Measurements from ENCODE around the gene NRL.
A peak's percentile ranks its signal among the peaks of the same experiment; 100 is the strongest.

NRL gene

DNA sequence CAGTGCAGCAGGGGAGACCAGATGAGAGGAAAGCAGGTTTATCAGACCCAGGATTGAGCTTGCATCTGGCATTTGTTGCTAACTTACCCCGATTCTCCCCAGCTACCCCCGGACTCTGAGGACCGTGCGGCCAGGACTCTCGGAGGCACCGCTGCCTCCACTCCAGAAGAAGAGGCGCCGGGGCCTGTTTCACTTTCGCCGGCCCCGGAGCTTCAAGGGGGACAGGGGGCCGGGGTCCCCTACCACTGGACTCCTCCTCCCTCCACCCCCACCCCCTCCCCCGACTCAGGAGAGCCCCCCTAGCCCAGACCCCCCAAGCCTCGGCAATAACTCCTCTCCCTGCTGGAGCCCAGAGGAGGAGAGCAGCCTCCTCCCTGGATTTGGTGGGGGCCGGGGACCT is 49.9 kb downstream of the NRL start:
- no peak for DNase-seq

DNA sequence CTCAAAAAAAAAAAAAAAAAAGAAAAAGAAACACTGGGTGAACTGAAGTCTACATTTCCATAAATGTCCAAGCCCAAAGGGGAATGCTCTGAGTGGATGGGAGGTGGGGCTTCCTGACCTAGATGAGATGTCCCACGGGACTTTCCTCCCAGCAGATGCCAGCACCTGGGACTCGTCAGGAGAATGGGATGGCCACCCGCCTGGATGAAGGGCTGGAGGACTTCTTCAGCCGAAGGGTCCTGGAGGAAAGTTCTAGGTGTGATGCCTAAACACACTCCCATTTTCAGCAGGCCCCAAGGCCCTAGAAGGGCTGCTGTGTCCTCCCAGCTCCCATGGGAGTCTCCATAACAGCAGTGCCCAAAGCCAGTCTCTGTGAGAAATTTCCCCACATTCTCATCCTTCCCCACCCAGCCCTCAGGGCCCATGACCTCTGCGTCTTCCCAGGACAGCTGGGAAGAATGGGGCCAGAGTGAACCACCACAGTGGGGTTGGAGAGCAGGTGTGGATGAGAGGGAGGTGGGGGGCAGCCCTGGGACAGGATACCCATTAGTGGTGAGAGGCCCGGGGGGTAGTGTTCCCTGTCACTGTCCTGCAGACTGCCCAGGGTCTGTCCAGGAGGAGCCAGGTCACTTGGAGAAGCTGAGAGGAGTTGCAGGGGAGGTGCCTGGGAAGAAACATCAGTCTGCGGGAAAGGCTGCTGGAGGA is 50.5 kb downstream of the NRL start:
- DNase-seq, result no peak

DNA sequence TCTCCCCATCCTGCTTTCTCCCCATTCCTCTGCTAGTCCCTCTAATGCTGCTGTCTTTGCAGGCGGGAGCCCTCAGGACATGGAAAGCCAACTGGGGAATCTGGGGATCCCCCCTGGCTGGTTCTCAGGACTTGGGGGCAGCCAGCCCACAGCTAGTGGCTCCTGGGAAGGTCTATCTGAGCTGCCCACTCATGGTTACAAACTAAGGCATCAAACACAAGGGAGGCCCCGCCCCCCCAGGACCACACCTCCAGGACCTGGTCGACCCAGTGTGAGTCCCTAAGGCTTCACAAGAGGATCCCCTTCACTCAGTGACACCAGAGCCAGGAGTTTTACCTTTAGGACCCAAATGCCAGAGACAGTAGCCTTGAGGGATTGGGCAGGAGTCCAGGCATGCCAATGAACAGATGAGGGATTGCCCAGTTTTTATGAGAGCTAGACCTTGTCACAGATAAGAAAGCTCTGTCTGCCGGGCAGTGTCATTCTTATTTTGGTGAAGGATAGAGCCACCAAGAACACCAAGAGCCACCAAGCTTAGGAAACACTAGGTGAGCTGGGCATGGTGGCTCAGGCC is 51.4 kb downstream of the NRL start:
- no peak for DNase-seq

DNA sequence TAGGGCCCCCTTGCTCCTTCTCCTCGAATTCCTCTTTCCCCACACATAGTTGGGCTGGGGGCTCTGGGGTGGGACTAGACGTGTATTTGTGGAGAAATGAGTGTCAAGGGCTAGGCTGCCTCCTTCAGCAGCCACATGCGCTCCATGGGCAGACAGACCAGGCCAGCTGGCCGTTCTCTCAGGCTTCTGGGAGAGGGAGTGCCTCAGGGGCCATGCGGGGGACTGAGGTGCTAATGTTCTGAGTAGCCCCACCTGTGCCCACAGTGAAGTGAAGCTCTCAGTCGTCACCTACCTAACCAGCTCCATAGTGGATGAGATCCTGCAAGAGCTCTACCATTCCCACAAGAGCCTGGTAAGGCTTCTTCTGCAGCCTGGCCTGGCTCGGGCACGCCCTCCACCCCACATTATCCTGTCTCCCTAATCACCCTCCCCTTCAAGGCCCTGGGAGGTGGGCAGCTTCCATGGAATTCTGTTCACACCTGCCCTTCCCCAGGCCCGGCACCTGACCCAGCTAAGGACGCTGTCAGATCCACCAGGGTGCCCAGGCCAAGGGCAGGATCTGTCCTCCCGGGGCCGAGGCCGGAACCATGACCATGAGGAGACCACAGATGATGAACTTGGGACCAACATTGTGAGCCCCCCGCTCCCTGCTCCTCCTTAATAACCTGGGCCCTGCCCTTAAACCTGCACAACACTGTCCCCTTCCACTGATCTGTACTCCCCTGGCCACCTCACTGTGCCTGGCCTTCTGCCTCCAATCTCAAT is 52.4 kb downstream of the NRL start:
- DNase-seq, result no peak

DNA sequence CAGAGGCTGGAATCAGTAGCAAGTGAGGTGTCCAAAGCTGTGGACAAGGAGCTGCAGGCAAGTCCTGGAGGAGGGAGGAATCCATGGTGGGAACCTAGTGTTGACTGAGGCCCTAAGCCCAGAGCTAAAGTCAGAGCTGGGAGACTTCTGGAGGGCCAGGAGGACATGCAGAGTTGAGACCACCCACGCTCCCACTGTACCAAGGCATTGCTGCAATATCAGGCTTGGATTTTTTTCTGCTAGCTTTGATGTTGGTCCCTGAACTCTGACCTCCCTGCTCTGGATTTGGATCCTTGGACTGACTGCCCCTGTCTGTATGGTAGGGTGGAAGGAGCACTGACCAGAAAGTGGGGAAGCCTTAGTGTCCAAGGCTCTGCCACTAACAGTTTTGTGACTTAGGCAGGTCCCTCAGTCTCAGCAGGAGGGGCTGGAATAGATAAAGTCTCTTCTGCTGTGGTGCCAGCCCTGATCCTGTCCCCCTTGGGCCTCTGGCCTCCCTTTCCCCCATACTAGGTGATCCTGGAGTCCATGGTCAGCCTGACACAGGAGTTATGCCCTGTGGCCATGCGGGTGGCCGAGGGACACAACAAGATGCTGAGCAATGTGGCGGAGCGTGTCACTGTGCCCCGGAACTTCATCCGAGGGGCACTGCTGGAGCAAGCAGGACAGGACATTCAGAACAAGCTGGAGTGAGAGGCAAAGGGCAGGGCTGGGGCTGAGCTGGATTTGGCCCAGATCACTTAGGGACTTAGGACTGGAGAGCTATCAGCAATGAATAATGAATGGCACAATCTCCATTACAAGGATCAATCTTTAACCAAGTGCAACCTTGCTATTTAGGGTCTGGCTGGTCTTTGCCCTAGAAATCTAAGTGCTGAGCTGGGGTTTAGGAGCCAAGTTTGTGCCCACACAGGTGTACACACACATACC is 53.5 kb downstream of the NRL start:
- no peak for DNase-seq

DNA sequence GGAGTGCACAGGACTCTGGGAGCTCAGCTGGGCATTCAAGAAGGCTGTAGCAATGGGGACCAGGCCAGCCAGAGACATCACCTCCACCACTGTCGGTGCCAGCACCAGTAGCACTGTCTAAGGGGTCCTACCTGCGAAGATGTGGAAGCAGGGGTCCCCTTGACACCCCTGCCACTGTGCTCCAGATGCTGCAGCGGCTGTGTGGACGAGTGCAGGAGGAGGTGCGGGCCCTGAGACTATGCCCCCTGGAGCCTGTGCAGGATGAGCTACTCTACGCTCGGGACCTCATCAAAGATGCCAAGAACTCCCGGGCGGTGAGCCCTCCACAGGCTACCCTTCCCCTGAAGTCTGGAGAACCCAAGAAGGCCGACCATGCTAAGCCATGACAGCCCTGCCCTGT is 54.3 kb downstream of the NRL start:
- no peak for DNase-seq

DNA sequence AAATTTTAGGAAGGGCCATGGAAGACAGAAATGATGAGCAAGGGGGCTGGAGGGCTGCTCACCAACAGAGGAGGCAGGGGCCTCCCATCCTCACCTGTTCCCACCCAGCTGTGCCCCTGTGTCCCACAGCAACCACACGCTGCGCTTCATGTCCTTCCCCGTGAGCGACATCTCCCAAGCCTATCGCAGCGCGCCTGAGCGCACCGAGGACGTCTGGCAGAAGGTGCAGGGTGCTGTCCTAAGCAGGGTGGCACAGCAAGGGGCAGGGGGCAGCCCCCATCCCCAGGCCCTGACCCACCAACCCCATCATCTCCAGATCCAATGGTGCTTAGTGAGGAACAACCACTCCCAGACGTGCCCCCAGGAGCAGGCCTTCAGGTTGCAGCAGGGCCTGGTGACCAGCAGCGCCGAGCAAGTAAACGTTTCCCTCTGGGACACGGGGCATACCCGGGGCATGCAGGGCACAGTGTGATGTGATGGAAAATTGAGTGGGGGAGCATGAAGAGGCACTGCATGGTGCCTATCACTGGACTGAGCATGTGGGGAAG is 54.8 kb downstream of the NRL start:
- no peak for DNase-seq

DNA sequence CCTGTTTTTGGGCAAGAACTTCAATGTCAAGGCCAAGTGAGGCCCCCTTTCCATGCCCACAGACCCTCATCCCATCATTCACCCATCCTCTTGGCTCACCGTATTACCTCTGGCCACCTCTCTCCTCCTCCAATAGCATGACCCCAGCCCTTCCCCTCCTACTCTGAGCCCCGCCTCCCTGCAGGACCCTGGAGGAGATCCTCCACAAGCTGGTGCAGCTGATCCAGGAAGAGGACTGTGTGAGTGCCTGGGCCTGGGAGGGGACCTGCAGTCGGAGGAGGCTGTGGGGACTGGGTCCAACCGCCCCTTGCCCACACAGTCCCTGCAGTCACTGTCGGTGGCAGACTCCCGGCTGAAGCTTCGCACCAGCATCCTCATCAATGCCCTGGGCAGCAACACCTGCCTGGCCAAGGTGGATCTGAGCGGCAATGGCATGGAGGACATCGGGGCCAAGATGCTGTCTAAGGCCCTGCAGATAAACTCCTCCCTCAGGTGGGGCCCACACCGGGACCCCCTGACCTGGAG is 55.7 kb downstream of the NRL start:
- no peak for DNase-seq

DNA sequence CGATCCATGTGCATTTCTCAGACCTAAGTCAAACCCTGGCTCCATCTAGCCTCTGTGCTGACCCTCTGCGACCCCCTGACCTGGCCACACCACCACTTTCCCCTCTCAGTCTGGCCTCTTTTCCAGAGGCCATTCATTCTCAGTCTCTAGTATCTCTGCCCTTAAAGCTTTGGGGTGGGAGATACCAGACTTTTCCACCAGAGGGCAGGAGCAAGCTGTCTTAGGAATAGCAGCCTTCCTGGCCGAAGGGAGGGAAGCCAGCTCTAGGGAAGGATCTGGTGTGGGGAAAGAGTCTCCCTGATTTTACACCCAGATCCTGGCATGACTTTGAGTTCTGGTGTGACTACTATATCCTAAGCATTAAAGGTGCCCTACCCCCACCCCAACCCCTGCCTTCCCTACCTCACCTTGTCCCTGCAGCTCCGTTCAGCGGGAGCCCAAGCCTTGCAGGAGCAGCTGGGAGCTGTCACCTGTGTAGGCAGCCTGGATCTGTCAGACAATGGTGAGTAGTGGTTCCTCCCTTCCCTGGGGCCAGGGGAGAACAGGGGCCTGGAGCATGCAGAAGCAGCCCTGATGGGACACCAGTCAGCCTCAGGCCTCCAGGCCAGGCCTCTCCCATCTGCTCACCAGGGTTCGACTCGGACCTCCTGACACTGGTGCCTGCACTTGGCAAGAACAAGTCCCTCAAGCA is 56.3 kb downstream of the NRL start:
- peak; percentile 6 for DNase-seq

DNA sequence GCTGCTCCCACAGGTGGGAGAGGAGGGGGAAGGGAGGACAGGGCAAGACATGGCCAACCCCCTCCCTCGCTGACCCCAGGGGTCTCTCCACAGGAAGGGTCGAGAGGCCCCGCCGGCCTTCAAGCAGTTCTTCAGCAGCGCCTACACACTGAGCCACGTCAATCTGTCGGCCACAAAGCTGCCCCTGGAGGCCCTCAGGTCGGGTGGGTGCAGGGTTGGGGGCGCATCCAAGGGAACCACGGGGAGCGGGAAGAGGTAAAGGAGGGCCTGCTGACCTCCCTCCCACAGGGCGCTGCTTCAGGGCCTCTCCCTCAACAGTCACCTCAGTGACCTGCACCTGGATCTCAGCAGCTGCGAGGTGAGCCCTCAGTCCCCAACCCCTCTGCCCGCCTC is 56.9 kb downstream of the NRL start:
- no peak for DNase-seq

DNA sequence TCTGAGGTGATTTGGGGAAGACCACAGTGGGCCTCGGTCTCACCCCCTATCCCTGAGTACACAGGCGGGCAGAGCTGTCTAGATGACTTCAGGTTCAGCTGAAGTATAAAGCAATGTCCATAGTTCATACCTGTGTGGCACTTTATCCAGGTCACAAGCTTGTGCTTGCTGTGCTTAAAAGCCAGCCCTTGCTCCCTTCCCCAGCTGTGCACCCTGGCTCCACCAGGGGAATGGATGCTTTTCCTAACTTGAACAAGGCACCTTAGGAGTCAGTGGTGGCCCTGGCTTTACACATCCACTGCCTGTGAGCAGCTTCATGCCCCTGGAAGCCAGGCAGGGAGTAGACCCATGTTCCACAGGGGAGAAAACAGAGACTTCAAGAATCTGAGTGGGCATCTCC is 57.5 kb downstream of the NRL start:
- DNase-seq, result no peak

DNA sequence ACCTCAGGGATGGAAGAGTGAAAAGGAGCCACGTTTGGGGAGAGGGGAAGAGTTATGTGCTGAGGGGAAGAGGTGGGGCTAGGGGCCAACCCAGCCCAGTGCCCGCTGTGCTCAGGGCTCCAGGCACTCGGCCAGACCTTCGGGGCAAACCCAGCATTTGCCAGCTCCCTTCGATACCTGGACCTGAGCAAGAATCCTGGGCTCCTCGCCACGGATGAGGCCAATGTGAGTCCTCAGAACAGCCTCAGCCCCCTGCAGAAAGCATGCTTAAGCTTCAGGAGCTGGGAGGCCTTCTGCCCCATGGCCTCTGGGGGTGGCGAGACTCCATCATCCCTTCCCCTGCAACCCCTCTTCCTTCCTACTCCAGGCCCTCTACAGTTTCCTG is 58.0 kb downstream of the NRL start:
- DNase-seq, result no peak

DNA sequence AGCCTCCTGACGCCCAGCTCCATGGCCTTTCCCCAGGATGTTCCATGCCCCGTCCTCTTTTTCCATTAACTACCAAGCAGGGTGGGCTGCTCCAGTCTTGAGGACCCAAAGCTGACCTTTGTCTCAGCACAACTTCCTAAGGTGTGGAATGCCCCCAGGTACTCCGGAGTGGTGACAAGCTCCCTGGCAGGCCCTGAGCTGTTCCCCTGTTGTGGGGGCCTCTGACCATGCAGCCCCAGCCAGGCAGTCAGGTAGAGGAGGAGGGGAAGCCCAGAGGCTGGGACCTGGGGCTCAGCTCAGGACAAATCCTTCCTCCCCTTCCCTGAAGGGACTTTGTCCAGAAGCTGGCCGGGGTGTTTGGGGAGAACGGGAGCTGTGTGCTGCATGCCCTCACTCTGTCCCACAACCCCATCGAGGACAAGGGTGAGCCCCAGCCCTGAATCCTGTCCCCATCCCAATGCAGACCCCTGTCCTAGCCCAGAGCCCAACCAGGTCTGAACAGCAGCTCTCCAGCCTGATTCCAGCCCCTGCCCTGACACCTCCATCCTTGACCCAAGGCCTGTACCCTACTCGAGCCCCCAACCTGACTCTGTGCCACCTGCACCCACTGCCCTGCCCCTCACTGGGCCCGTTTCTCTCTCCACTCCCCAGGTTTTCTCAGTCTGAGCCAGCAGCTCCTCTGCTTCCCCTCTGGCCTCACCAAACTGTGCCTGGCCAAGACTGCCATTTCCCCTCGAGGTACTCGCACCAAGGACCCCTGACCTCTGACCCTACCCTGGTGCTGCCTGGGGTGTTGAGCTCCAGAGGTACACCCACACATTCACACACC is 58.6 kb downstream of the NRL start:
- DNase-seq, result no peak

DNA sequence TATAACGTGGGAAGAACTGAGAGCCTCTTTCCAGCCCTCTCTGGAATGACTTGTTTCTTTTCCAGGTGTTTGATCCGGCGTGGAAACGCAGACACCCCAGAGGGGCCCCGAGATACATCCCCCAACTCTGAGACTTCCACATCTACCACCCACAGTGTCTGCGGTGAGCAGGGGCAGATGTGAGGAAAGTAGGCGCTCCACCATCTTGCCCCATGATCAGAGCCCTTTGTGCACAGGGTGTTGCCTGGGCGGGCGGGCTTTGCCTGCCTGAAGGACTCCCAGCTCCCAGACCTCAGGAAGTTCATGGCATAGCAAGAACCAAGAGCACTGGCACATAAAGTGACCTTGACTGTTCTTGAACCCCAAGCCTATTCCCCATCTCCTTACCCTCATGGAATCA is 60.1 kb downstream of the NRL start:
- no peak for DNase-seq

DNA sequence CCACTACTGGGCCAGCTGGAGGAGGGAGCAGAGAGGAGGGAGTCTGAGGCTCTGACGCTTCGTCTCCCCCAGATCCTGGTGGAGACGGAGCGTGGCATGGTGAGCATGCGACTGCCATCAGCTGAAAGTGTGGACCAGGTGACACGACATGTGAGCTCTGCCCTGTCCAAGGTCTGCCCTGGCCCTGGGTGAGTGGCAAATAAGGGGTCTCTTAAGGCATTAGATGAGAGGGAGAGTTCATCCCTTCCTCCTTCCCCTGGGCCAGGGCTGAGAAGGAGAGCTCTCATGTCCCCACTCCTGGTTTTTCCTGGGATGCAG is 60.5 kb downstream of the NRL start:
- no peak for DNase-seq

DNA sequence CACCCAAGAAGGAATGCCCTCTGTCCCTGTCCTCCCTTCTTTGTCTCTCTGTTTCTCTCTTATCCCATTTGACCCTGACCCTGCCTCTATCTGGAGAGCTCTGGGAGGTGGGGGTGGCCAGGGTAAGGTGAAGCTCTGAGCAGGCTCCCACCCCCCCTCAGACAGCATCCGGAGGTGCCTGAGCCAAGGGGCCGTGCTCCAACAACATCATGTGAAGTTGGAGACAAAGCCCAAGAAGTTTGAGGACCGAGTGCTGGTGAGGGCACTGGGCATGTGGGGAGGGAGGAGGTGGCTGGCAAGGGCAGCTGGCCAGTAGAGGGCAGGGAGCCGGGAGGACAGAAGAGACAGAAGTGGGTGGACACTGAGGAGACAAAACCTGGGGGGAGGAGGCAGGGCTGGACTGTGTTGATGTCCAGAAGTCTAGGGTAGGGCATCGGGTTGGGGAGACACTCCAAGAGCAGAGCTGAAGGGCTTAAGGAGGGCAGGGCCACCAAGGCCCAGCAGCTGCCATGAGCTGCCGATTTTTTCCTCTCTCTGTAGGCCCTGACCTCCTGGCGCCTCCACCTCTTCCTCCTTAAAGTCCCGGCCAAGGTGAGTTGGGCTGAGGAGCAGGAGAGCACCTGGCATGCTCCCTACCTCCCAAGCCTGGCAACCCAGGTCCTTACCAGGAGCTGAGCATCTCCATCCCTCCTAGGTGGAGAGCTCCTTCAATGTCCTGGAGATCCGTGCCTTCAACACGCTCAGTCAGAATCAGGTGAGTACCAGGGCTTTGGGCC is 61.0 kb downstream of the NRL start:
- DNase-seq, result no peak

DNA sequence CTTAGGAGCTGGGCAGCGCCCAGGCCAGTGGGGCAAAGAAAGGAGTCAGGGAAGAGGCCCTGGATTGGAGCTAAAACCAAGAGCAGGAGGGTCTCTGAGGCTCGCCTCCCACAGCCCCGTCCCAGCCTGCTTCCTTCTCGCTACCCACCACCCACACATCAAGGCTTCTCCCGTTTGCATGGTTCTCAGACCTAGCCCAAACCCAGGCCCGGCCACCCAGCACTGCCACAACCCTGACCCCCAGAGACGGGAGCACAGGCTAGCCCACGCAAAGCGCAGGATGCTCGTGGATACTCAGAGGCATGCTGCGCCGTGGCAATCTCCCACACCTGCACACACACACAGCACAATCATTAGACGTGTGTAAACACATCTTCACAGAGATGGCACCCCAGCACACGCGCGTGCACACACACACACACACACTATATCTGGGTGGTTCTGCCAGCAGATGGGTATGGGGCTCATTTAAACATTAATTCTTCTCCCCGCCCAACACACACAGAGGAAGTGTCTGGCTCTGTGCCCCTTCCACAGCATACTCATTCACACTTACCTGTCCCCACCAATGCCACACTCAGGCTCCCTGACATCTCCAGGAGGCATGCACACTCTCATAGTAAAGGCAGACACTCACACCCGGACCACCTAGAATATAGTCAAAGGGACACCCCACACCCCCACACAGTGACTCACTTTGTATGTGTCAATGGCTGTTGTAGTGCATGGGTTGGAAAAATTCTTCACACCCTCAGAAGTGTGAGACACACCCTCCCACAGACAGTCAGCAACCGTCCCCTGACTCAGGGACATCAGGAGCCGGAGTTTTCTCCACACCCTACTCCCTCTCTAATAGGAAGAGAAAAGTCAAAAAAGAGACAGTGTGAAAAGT is 61.8 kb downstream of the NRL start:
- DNase-seq, result no peak

DNA sequence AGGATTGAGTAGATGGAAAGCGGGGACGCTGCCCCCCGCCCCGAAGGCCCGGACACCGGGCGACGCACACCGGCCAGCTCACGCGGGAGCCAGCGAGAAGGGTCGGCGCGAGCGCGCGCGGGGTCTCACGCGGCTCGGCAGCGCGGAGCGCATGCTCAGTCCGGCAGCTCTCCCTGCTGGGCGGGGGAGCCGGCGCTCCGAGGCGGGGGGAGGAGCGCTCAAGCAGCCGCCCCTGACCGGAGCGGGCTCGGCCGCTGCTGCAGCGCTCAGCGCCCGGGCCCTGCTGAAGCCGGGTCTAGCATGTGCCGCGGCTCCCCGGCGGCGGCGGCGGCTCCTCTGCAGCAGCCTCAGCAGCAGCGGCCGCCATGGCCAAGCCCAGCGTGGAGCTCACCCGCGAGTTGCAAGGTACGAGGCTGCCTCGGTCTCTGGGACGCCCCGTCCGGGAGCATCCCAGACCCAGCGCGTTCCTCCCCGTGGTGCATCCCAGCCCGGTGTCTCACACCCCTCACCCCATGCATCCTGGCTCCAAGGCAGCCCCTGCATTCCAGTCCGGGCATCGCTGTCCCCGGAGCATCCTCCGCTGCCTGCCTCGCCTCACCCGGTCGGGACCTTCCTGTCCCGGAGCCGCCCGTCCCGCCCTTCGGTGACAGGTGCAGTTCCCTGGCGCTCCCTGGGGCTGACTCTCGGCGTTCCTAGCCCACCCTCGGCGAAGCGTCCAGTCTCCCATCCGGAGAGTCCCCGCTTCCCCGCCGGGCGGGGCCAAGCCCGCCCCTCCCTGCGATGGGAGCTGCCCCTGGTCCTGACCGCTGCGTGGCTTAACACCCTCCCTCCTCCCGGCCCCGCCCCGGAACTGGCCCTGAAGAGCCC is 62.7 kb downstream of the NRL start, which contains the start of gene CARMIL3:
TSS of gene CARMIL3 (plus strand) at position 221 of the 867 bp plus-strand sequence. CDS start at position 366, 145 bp downstream.
- DNase-seq, result peak; percentile 31
